Measurements from ENCODE around the gene WNT9B.

GRCh38 chr17:46862949-46863348, 11.6 kb downstream of the WNT9B start:
- TF ChIP-seq EZH2 (IDR thresholded peaks at IDR 0.05; ENCODE audit: borderline replicate concordance, insufficient read depth, low read length, poor library complexity, severe bottlenecking) (no peak), SMC3 (conservative IDR thresholded peaks at IDR 0.05; ENCODE audit: poor library complexity) (no peak), CTCF (IDR thresholded peaks at IDR 0.05; ENCODE audit: poor library complexity, severe bottlenecking) (no peak), POLR2AphosphoS5 (IDR thresholded peaks at IDR 0.05) (no peak), REST (IDR thresholded peaks at IDR 0.05; ENCODE audit: borderline replicate concordance) (no peak), RAD21 (conservative IDR thresholded peaks at IDR 0.05) (no peak)
